GM12872 (cell line): ENCODE results near the gene ASB17.

Experiments
- TF ChIP-seq, protein P1 (sequence below): IDR thresholded peaks from 3 replicates; pipeline ENCODE4 v1.5.1; 2011; ENCODE audit warnings: low read depth, mild to moderate bottlenecking, low read length, moderate library complexity; ENCODE audit not compliant: insufficient read depth

ASB17 gene

DNA sequence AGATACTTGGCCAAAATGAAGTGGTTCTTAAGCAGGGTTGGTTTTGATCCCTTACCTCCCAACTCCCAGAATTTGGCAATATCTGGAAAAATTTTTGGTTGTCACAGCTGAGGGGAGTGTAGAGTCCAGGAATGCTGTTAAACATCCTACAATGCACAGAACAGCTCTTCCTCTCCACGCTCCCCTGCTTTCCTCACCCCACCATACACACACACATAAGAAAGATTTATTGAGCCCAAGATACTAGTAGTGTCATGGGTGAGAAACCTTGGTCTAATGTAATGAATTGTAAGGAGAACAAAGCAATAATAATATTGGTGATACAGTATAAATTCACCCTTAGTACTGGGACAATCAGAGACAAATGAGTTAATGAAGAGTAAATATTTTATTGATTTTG is 47.8 kb downstream of the ASB17 start:
- TF ChIP-seq, protein P1, sequence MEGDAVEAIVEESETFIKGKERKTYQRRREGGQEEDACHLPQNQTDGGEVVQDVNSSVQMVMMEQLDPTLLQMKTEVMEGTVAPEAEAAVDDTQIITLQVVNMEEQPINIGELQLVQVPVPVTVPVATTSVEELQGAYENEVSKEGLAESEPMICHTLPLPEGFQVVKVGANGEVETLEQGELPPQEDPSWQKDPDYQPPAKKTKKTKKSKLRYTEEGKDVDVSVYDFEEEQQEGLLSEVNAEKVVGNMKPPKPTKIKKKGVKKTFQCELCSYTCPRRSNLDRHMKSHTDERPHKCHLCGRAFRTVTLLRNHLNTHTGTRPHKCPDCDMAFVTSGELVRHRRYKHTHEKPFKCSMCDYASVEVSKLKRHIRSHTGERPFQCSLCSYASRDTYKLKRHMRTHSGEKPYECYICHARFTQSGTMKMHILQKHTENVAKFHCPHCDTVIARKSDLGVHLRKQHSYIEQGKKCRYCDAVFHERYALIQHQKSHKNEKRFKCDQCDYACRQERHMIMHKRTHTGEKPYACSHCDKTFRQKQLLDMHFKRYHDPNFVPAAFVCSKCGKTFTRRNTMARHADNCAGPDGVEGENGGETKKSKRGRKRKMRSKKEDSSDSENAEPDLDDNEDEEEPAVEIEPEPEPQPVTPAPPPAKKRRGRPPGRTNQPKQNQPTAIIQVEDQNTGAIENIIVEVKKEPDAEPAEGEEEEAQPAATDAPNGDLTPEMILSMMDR, result no peak

DNA sequence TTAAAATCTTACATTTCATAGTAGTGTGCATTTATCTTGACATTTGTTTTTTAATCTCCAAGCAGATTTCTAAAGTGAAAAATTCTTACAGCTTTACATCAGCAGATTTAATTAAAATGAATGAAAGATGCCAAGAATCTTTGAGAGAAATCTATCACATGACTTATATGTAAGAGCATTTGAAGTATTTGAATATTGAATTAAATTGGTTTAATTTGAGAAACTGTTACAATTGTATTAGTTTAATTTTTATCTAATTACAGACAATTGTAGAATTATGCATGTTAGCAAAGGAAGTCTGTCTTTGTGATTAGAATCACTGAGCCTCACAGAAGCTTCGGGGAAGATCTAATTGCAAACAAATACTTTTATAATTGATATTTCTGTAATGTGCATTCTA is 52.2 kb downstream of the ASB17 start:
- TF ChIP-seq, protein P1, result no peak

DNA sequence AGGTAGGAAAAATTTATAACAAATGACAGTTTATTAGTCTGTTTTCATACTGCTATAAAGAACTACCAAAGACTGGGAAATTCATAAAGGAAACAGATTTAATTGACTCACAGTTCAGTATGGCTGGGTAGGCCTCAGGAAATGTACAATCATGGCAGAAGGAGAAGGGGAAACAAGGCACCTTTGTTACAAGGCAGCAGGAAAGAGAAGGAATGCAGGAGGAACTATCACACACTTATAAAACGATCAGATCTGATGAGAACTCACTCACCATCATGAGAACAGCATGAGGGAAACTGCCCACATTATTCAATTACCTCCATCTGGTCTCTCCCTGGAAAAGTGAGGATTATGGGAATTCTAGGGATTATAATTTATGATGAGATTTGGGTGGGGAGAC is 61.3 kb downstream of the ASB17 start:
- TF ChIP-seq, protein P1, result no peak
